ENCODE measurements around the gene LRBA.
"Not testable (repeated sequence)": the region's sequence is repeated elsewhere in the genome, so short reads cannot be mapped to it uniquely, and the experiment has no call there.

LRBA gene

DNA sequence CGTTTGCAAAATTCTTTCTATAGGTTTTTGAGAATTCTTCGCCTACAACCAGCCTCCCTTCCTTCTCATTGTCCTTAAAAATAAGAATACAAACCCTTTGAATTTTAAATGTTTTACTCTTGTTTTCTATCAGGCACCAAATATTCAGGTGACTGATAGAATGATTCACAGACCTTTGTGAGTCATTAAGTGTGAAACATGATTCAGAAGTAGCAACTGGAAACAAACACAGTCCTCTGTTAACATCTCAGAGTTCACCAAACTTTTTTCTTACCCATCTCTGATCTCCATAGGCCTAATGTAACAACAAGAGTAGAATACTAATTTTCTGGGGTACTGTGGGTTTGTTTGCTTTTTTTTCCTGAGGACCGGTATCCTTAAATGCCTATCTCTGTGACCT is 496.5 kb downstream of the LRBA start:
- Mint-ChIP-seq H3K4me3 (no peak overlapping the region), H3K27ac (no peak overlapping the region), H3K36me3 (ENCODE audit: low read depth) (no peaks in the 10 kb centered on the region), H3K27me3 (ENCODE audit: low read depth) (no peaks in the 10 kb centered on the region), H3K9me3 (no peaks in the 10 kb centered on the region), H3K4me1 (ENCODE audit: low read depth) (peaks cover 4% of the 10 kb centered on the region)
- no peak for DNase-seq (ENCODE audit: low spot score)

DNA sequence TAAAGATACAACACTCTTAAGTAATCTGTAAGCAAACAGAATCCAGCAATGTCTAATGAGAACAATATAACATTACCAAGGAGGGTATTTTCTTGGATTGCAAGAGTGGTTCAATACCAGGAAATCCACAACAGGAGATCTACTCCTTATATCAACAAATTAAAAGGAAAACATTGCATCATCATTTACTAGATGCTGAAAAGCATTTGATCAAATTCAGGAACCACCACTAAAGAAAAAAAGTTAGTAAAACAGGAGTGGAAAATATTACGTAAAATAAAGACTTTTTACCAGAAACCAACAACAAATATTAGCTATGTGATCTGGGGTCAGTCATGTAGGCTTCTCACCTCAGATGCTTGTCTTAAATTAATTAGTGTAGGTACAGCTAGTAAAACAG is 499.9 kb downstream of the LRBA start:
- Mint-ChIP-seq H3K27me3 (ENCODE audit: low read depth) (no peaks in the 10 kb centered on the region), H3K36me3 (ENCODE audit: low read depth) (peaks cover 5% of the 10 kb centered on the region), H3K4me1 (ENCODE audit: low read depth) (peaks cover 4% of the 10 kb centered on the region)

DNA sequence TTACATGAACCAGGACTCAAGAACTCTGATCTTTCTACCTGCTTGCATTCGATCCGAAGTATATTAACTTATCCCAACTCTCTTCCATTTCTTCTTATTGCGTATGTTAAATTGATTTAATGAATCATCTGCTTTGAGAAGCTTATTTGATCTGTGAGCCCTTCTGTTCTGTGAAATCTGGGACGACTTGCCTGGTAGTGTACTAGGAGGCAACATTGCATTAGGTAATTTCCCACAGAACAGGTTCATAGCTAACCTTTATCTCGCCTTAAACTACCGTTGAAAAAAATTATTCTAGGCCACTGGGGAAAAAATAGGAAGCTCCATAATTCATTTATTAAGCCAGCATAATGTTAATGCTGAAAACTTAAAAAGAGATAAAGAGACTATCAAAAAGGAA is 500.4 kb downstream of the LRBA start:
- H3K27ac Mint-ChIP-seq, result no peak overlapping the region
- H3K36me3 Mint-ChIP-seq (ENCODE audit: low read depth), result peaks cover 5% of the 10 kb centered on the region
- no peak for DNase-seq (ENCODE audit: low spot score)
- peaks cover 4% of the 10 kb centered on the region for H3K4me1 Mint-ChIP-seq (ENCODE audit: low read depth)
- H3K4me3 Mint-ChIP-seq, result no peak overlapping the region
- no peaks in the 10 kb centered on the region for H3K9me3 Mint-ChIP-seq
- H3K27me3 Mint-ChIP-seq (ENCODE audit: low read depth), result no peaks in the 10 kb centered on the region

More for the DNA sequence above, 499.9 kb downstream of the LRBA start:
- Mint-ChIP-seq H3K27ac (no peak overlapping the region), H3K4me3 (no peak overlapping the region), H3K9me3 (no peaks in the 10 kb centered on the region)
- DNase-seq (ENCODE audit: low spot score), result no peak

DNA sequence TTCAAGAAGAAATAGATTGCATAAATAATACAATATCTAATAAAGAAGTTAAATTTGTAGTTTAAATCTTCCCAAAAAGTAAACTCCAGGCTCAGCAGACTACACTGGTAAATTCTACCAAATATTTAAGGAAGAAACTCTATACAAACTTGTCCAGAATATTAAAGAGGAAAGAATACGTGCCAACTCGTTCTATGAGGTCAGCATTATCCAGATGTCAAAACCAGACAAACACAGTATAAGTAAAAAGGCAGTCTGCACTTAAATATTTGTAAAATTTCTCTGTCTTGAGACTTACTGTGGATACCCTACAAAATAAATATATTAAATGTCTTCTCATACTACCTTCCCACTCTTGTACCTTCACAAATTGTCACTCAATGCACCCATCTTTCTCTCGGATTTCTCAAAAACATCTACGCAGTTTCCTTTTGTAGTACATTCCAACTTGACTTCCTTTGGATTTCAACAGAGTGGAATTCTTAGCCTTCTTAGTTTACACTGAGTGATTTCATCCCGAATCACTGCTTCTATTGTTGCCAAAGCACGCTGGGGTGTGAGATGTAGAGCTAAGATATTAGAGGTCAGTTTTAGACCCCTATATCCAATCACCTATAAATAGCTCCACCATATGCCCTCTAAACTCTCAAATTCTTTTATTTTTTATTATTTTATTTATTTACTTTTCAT is 504.8 kb downstream of the LRBA start:
- no peaks in the 10 kb centered on the region for H3K4me1 Mint-ChIP-seq (ENCODE audit: low read depth)
- peaks cover 5% of the 10 kb centered on the region for H3K36me3 Mint-ChIP-seq (ENCODE audit: low read depth)
- no peaks in the 10 kb centered on the region for H3K27me3 Mint-ChIP-seq (ENCODE audit: low read depth)
- H3K9me3 Mint-ChIP-seq, result peaks cover 3% of the 10 kb centered on the region
- DNase-seq (ENCODE audit: low spot score), result no peak
- no peak overlapping the region for H3K27ac Mint-ChIP-seq
- no peak overlapping the region for H3K4me3 Mint-ChIP-seq

DNA sequence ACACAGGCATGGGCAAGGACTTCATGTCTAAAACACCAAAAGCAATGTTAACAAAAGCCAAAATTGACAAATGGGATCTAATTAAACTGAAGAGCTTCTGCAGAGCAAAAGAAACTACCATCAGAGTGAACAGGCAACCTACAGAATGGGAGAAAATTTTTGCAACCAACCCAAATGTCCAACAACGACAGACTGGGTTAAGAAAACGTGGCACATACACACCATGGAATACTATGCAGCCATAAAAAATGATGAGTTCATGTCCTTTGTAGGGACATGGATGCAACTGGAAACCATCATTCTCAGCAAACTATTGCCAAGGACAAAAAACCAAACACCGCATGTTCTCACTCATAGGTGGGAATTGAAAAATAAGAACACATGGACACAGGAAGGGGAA is 507.4 kb downstream of the LRBA start:
- not testable (repeated sequence) for H3K36me3 Mint-ChIP-seq (ENCODE audit: low read depth); DNase-seq (ENCODE audit: low spot score); H3K27me3 Mint-ChIP-seq (ENCODE audit: low read depth); H3K9me3 Mint-ChIP-seq; H3K4me3 Mint-ChIP-seq; H3K4me1 Mint-ChIP-seq (ENCODE audit: low read depth); H3K27ac Mint-ChIP-seq

DNA sequence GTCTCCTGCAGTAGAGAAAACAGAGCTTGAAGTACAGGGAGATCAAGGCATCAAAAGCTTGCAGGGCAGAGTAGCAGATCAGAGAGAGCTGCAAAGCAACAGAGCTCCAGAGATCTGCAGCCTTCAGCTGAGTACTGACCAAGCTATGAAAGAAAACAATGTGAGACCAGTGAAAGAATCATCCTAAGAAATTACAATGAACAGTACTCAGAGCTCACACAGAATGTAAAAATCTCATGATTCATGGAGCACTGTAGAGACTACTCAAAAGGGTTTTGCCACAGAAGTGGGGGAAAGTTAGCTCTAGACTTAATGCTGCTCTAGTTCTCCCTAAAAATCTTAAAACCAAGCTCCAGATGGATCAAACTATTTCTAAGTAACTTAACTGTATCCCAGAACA is 513.1 kb downstream of the LRBA start:
- Mint-ChIP-seq H3K4me1 (ENCODE audit: low read depth) (no peaks in the 10 kb centered on the region), H3K27ac (no peak overlapping the region), H3K4me3 (no peak overlapping the region)

DNA sequence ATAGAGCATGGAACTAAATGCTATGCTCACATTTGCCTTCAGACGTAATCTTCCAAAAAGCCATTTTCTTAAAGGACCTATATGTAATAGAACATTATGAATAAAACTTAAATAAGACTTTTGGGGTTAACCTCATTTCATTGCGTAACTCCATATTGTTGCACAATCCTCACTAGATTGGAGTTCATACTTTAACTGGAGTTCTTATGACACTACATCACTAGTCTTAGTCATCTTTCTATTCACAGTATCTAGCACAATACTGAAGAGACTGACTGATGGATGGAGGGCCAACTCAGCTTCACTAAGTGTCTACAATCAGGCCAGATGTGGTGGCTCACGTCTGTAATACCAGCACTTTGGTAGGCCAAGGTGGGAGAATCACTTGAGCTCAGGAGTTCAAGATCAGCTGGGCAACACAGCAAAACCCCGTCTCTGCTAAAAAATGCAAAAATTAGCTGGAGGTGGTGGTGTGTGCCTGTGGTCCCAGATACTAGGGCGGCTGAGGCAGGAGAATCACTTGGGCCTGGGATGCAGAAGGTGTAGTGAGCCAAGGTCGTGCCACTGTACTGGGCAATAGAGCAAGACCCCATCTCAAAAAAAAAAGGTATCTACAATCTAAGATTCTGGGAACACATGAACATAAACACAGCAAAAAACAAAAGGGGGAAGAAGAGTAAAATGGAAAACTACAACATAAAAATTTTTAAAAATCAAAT is 513.9 kb downstream of the LRBA start:
- Mint-ChIP-seq H3K36me3 (ENCODE audit: low read depth) (no peaks in the 10 kb centered on the region), H3K4me1 (ENCODE audit: low read depth) (no peaks in the 10 kb centered on the region), H3K4me3 (no peak overlapping the region), H3K27ac (no peak overlapping the region), H3K27me3 (ENCODE audit: low read depth) (no peaks in the 10 kb centered on the region), H3K9me3 (no peaks in the 10 kb centered on the region)
- DNase-seq (ENCODE audit: low spot score), result no peak

More for the DNA sequence above, 513.1 kb downstream of the LRBA start:
- no peak for DNase-seq (ENCODE audit: low spot score)
- no peaks in the 10 kb centered on the region for H3K27me3 Mint-ChIP-seq (ENCODE audit: low read depth)
- no peaks in the 10 kb centered on the region for H3K36me3 Mint-ChIP-seq (ENCODE audit: low read depth)
- no peaks in the 10 kb centered on the region for H3K9me3 Mint-ChIP-seq

DNA sequence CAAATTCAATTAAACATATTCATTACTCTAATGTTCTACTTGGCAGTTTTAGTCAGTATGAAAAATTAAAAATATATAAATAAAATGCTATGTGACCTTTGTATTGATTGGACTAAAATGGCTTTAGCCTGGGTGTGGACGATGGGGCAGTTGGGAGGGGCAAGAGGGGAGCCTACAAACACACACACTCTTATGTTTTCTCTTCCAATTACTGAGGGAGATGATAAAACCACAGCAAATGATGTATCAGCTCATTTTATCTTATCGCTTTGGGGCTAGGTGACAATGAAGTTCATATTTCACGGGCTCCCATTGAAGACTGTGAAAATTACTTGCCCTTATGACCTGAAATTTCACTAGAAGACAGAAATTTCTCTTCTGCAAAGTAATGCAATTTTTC is 517.5 kb downstream of the LRBA start:
- Mint-ChIP-seq H3K27ac (no peak overlapping the region), H3K27me3 (ENCODE audit: low read depth) (no peaks in the 10 kb centered on the region), H3K9me3 (no peaks in the 10 kb centered on the region), H3K36me3 (ENCODE audit: low read depth) (no peaks in the 10 kb centered on the region), H3K4me3 (no peak overlapping the region), H3K4me1 (ENCODE audit: low read depth) (no peaks in the 10 kb centered on the region)
- no peak for DNase-seq (ENCODE audit: low spot score)

DNA sequence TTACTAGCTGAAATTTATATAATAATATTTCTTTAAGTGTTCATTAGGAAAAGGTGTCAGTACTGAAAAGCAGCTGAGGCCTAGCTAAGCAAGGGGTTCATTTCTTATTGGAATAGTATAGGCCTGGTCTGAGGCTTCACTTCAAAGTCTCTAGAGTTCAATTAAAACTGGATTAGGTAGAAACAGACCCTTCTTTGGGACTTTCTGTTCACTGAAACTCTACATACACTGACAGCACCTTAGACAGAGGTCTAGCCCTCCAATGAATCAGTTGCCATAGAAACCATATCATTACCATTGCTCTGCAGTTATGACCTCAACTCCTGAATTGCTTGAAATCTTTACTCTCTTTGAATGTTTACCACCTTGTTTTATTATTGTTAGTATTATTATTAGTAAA is 519.5 kb downstream of the LRBA start:
- Mint-ChIP-seq H3K36me3 (ENCODE audit: low read depth) (no peaks in the 10 kb centered on the region), H3K27ac (no peak overlapping the region), H3K4me3 (no peak overlapping the region), H3K4me1 (ENCODE audit: low read depth) (peaks cover 2% of the 10 kb centered on the region), H3K9me3 (no peaks in the 10 kb centered on the region), H3K27me3 (ENCODE audit: low read depth) (no peaks in the 10 kb centered on the region)
- DNase-seq (ENCODE audit: low spot score), result no peak

DNA sequence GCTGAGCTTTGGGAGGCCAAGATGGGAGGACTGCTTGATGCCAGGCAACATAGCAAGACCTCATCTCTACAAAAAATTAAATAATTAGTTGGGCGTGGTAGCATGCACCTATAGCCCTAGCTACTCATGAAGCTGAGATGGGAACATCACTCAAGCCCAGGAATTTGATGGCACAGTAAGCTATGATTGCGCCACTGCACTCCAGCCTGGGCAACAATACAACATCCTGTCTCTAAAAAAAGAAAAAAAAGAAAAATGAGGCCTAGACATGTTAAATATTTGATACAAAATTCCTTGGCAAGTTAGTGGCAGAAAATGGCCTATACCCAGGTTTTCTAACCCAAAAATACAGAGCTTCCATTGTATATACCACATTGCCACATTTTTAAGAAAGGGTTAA is 521.2 kb downstream of the LRBA start:
- no peaks in the 10 kb centered on the region for H3K36me3 Mint-ChIP-seq (ENCODE audit: low read depth)

DNA sequence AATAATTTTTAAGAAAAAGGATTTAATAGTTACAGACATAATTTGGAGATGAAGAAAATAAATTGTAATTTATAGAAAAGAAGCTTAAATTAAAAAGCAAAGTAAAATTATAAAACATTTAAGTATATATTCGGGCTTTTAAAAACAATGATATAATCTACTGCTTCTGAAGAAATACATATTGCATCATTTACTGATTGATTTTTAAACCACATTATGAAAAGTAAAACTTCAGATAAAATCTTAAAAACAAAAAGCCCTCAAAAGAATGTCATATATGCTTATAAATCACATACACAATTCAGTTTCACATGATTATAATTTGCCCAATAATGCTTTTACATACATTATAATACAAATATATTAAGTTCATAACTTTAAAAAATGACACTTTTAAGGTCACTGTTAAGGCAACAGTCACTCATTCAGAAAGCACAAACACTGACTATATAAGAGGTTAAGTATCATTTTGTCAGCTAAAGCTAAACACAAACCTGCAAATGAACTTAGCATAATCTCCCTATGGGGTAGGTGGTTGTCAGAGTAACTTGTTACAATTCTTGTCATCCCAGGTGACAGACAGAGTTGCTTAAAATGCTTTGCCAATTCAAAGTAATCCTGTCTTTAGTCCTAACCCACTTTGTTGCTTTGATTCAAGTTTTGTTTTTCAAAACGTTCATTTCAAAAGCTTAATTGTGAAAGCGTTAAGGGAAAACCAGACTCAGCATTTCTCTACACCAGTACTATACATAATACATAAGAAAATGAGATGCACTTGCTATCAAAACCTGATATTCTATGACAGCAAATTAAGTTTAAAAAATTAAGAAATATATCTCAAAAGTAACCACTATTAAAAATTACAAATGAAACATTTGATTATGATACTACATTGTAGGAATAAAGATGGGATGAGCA is 523.7 kb downstream of the LRBA start:
- no peak overlapping the region for H3K4me3 Mint-ChIP-seq
- peaks cover 2% of the 10 kb centered on the region for H3K4me1 Mint-ChIP-seq (ENCODE audit: low read depth)
- H3K27ac Mint-ChIP-seq, result no peak overlapping the region
- H3K36me3 Mint-ChIP-seq (ENCODE audit: low read depth), result no peaks in the 10 kb centered on the region
- no peaks in the 10 kb centered on the region for H3K27me3 Mint-ChIP-seq (ENCODE audit: low read depth)
- no peak for DNase-seq (ENCODE audit: low spot score)
- H3K9me3 Mint-ChIP-seq, result no peaks in the 10 kb centered on the region

More for the DNA sequence above, 521.2 kb downstream of the LRBA start:
- no peak for DNase-seq (ENCODE audit: low spot score)
- no peaks in the 10 kb centered on the region for H3K9me3 Mint-ChIP-seq
- H3K27me3 Mint-ChIP-seq (ENCODE audit: low read depth), result no peaks in the 10 kb centered on the region
- no peak overlapping the region for H3K4me3 Mint-ChIP-seq
- H3K4me1 Mint-ChIP-seq (ENCODE audit: low read depth), result peaks cover 2% of the 10 kb centered on the region
- no peak overlapping the region for H3K27ac Mint-ChIP-seq

DNA sequence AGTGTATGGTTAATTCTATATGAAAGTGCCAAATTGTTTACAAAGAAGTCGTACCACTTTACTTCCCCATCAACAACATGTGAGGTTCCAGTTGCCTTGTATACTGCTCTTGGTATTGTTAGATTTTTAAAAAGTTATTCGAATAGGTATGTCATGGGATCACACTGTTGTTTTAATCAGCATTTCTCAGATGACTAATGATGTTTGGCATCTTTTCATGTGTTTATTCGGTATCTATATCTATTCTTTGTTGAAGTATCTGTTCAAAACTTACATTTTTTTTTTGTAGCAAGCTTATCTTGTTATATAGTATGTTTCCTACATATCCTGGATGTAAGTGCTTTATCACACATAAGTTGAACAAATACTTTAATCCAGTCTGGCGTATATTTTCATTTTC is 532.5 kb downstream of the LRBA start:
- H3K27me3 Mint-ChIP-seq (ENCODE audit: low read depth), result no peaks in the 10 kb centered on the region
- H3K9me3 Mint-ChIP-seq, result peaks cover 8% of the 10 kb centered on the region
- H3K4me3 Mint-ChIP-seq, result no peak overlapping the region
- peaks cover 4% of the 10 kb centered on the region for H3K36me3 Mint-ChIP-seq (ENCODE audit: low read depth)
- no peak overlapping the region for H3K27ac Mint-ChIP-seq
- no peaks in the 10 kb centered on the region for H3K4me1 Mint-ChIP-seq (ENCODE audit: low read depth)
- no peak for DNase-seq (ENCODE audit: low spot score)

DNA sequence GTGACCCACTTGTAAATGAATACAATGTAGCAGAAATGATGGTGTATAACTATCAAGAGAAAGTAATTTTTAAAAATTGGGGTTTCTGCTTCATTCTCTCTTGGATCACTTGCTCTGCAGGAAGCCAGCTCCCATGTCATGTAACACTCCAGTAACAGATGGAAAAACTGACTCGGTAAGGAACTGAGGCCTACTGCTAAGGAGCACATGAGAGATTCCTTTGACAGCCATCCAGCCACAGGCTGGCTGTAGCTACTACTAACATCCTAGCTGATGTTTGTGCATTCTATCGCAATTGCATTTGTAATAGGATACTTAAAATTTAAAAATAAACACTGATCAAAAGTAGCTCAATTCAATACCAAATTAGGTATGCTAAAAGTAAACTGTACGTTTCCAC is 535.4 kb downstream of the LRBA start:
- Mint-ChIP-seq H3K9me3 (peaks cover 8% of the 10 kb centered on the region), H3K27ac (no peak overlapping the region), H3K4me3 (no peak overlapping the region)

DNA sequence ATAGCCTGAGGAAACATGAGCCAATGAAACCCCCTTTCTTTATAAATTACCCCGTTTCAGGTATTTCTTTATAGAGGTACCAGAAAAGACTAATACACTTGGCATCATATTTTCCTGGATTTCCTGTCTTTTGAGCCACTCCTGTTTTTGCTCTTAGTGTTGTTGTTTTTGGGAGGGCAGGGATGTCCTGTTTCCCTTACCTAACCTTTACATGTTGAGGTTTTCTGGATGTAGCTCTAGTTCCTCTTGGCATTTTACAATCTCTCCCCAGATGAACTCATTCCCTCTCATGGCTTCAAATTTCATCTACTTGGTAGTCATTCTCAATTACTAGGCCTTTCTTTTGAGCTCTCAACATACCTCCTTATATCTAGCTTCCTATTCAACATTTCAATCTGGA is 537.2 kb downstream of the LRBA start:
- H3K27me3 Mint-ChIP-seq (ENCODE audit: low read depth), result no peaks in the 10 kb centered on the region
- no peak overlapping the region for H3K27ac Mint-ChIP-seq
- H3K36me3 Mint-ChIP-seq (ENCODE audit: low read depth), result peaks cover 5% of the 10 kb centered on the region
- DNase-seq (ENCODE audit: low spot score), result no peak
- H3K4me3 Mint-ChIP-seq, result no peak overlapping the region
- H3K9me3 Mint-ChIP-seq, result peaks cover 8% of the 10 kb centered on the region
- peaks cover 7% of the 10 kb centered on the region for H3K4me1 Mint-ChIP-seq (ENCODE audit: low read depth)

More for the DNA sequence above, 535.4 kb downstream of the LRBA start:
- H3K4me1 Mint-ChIP-seq (ENCODE audit: low read depth), result peaks cover 7% of the 10 kb centered on the region
- peaks cover 5% of the 10 kb centered on the region for H3K36me3 Mint-ChIP-seq (ENCODE audit: low read depth)
- DNase-seq (ENCODE audit: low spot score), result no peak
- H3K27me3 Mint-ChIP-seq (ENCODE audit: low read depth), result no peaks in the 10 kb centered on the region
